Stimulated activated naive B cell treated with anti-CD40 and anti-IgM and Interleukin-4, amounts not matched to agents 10 μg/mL and 1 μg/mL and 100 μg/mL, for 72 hours (primary cell): ENCODE measurements around the gene PRIMPOL.
A peak's percentile ranks its signal among the peaks of the same experiment; 100 is the strongest.
"Not testable (repeated sequence)": the region's sequence is repeated elsewhere in the genome, so short reads cannot be mapped to it uniquely, and the experiment has no call there.

Source experiments
- ATAC-seq, 2 donors: fragments of 150-1000 bp; cut with Tn5 transposase; replicated peaks; 2 replicates each; pipeline ENCODE4 v1.10.0; 2021; ENCODE audit warnings: moderate library complexity in 1 of 2
- DNase-seq: peaks from one replicate; pipeline ENCODE4 v3.0.0; 2021
- H3K27ac Mint-ChIP-seq: one replicate; pipeline ENCODE4 v1.8.0; 2022; ENCODE audit warnings: mild to moderate bottlenecking, mixed read lengths
- H3K27me3 Mint-ChIP-seq, 2 donors: one replicate each; pipeline ENCODE4 v1.8.0; 2022; ENCODE audit warnings: mixed read lengths in 2 of 2
- H3K36me3 Mint-ChIP-seq, 2 donors: one replicate each; pipeline ENCODE4 v1.8.0; 2022; ENCODE audit warnings: mixed read lengths in 2 of 2, mild to moderate bottlenecking in 1 of 2
- H3K4me1 Mint-ChIP-seq, 2 donors: one replicate each; pipeline ENCODE4 v1.8.0; 2022; ENCODE audit warnings: mixed read lengths in 2 of 2, mild to moderate bottlenecking in 1 of 2
- H3K4me3 Mint-ChIP-seq, 2 donors: one replicate each; pipeline ENCODE4 v1.8.0; 2022; ENCODE audit warnings: mild to moderate bottlenecking in 2 of 2, mixed read lengths in 2 of 2, moderate library complexity in 1 of 2
- H3K9me3 Mint-ChIP-seq, 2 donors: one replicate each; pipeline ENCODE4 v1.8.0; 2022; ENCODE audit warnings: mixed read lengths in 2 of 2, mild to moderate bottlenecking in 1 of 2

The PRIMPOL gene, protein sequence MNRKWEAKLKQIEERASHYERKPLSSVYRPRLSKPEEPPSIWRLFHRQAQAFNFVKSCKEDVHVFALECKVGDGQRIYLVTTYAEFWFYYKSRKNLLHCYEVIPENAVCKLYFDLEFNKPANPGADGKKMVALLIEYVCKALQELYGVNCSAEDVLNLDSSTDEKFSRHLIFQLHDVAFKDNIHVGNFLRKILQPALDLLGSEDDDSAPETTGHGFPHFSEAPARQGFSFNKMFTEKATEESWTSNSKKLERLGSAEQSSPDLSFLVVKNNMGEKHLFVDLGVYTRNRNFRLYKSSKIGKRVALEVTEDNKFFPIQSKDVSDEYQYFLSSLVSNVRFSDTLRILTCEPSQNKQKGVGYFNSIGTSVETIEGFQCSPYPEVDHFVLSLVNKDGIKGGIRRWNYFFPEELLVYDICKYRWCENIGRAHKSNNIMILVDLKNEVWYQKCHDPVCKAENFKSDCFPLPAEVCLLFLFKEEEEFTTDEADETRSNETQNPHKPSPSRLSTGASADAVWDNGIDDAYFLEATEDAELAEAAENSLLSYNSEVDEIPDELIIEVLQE

DNA sequence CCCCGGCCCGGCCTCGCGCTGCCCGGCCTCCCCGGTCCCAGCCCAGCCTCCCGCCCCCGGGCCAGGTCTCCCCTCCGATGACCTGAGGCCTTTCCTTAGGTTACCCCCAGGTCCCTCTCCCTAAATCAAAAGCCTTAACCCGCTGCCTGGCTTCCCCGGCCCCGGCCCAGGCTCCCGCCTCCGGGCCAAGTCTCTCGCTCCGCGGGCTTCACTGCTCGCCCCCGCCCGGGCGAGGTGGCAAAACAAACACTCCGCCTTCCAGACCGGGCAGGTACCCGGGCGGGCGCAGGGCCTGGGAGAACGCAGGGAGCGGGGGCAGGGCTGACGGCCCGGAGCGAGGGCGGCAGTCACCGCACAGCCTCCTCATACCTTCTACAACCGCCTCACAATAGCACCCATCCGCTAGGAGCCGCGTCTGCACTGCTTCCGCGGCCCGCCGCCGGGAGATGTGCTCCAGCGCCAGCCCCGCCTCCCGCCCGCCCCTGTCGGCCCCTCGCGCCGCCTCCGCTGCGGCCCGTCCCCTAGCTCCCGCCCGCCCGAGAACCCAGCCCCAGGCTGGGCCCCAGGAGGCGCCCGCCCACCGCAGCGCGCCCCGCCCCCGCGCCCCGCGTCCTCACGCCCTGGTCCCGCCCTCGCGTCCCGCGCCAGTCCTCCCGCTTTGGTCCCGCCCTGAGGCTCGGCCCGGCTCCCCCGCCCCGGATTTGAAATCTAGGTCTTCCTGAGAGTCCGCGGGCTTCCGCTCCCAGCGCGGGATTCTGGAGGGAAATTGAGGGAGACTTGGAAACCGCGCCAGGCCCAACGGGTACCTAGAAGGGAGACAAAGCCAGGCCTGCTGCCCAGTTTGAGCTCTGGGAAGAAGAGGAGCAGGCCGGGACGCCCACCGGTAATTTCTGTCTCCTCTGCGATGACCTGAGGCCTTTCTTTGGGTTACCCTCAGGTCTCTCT lies at the start of gene PRIMPOL, which contains the start of gene CASP3:
Gene PRIMPOL (plus strand): TSS at position 713 of the 945 bp plus-strand sequence. CDS start 7,403 bp downstream, outside the sequence.
Gene CASP3 (minus strand): TSS at position 422 of the 945 bp plus-strand sequence. CDS start 10,994 bp downstream, outside the sequence.
- H3K9me3 Mint-ChIP-seq: no peaks in the 10 kb centered on the region
- H3K36me3 Mint-ChIP-seq: peaks cover 16 to 25% of the 10 kb centered on the region in 2 donors
- ATAC-seq: peak; percentile 88 to 94
- H3K27ac Mint-ChIP-seq: peak within 1 kb of the TSS; percentile 96
- peak; percentile 94 for DNase-seq
- H3K4me1 Mint-ChIP-seq: peaks cover 27 to 38% of the 10 kb centered on the region in 2 donors
- no peaks in the 10 kb centered on the region for H3K27me3 Mint-ChIP-seq
- peak within 1 kb of the TSS; percentile 90 to 92 for H3K4me3 Mint-ChIP-seq

DNA sequence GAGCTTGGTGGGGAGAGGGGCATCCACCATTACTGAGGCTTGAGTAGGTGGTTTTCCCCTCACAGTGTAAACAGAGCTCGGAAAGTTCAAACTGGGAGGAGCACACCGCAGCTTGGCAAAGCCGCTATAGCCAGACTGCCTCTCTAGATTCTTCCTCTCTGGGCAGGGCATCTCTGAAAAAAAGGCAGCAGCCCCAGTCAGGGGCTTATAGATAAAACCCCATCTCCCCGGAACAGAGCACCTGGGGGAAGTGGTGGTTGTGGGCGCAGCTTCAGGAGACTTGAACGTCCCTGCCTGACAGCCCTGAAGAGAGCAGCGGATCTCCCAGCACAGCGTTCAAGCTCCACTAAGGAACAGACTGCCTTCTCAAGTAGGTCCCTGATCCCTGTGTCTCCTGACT lies 48.6 kb upstream of the PRIMPOL start:
- peaks cover 21 to 42% of the 10 kb centered on the region in 2 donors for H3K27me3 Mint-ChIP-seq
- not testable (repeated sequence) for ATAC-seq, H3K36me3 Mint-ChIP-seq, H3K27ac Mint-ChIP-seq, H3K4me3 Mint-ChIP-seq, DNase-seq, H3K4me1 Mint-ChIP-seq
- peaks cover 14 to 24% of the 10 kb centered on the region in 2 donors for H3K9me3 Mint-ChIP-seq

- H3K4me1 Mint-ChIP-seq, ATAC-seq, H3K36me3 Mint-ChIP-seq, DNase-seq, H3K4me3 Mint-ChIP-seq, H3K27ac Mint-ChIP-seq: not testable (repeated sequence)
- peaks cover 14 to 28% of the 10 kb centered on the region in 2 donors for H3K9me3 Mint-ChIP-seq
- H3K27me3 Mint-ChIP-seq: peaks cover 21 to 42% of the 10 kb centered on the region in 2 donors
Measured at GRCh38 chr4:184602857-184603256, 46.7 kb upstream of the PRIMPOL start.

DNA sequence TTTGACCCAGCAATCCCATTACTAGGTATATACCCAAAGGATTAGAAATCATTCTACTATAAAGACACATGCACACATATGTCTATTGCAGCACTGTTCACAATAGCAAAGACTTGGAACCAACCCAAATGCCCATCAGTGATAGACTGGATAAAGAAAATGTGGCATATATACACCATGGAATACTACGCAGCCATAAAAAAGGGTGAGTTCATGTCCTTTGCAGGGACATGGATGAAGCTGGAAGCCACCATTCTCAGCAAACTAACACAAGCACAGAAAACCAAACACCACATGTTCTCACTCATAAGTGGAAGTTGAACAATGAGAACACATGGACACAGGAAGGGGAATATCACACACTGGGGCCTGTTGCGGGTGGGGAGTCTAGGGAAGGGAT lies 42.1 kb upstream of the PRIMPOL start:
- not testable (repeated sequence) for ATAC-seq, H3K4me3 Mint-ChIP-seq, H3K4me1 Mint-ChIP-seq, H3K36me3 Mint-ChIP-seq, DNase-seq, H3K27ac Mint-ChIP-seq
- Mint-ChIP-seq H3K9me3 (peaks cover 14 to 28% of the 10 kb centered on the region in 2 donors), H3K27me3 (peaks cover 7 to 20% of the 10 kb centered on the region in 2 donors)

- Mint-ChIP-seq H3K36me3 (peaks cover 11 to 12% of the 10 kb centered on the region in 2 donors), H3K4me1 (no peaks in the 10 kb centered on the region), H3K27me3 (no peaks in the 10 kb centered on the region), H3K9me3 (peaks cover 5 to 11% of the 10 kb centered on the region in 2 donors), H3K4me3 (no peak overlapping the region), H3K27ac (no peak overlapping the region)
- DNase-seq (no peak), ATAC-seq (no peak)
Measured at GRCh38 chr4:184612074-184612473, 37.5 kb upstream of the PRIMPOL start.

GRCh38 chr4:184613405-184613804 lies 36.1 kb upstream of the PRIMPOL start:
- no peak overlapping the region for H3K27ac Mint-ChIP-seq
- no peak for ATAC-seq
- no peaks in the 10 kb centered on the region for H3K27me3 Mint-ChIP-seq
- H3K4me3 Mint-ChIP-seq: no peak overlapping the region
- H3K4me1 Mint-ChIP-seq: peaks cover 0 to 2% of the 10 kb centered on the region in 2 donors
- DNase-seq: no peak
- peaks cover 10 to 12% of the 10 kb centered on the region in 2 donors for H3K36me3 Mint-ChIP-seq
- H3K9me3 Mint-ChIP-seq: peaks cover 5 to 9% of the 10 kb centered on the region in 2 donors

GRCh38 chr4:184614509-184614908 lies 35.0 kb upstream of the PRIMPOL start:
- ATAC-seq (no peak), DNase-seq (no peak)
- peaks cover 5 to 9% of the 10 kb centered on the region in 2 donors for H3K9me3 Mint-ChIP-seq
- H3K27me3 Mint-ChIP-seq: no peaks in the 10 kb centered on the region
- H3K4me3 Mint-ChIP-seq: no peak overlapping the region
- H3K27ac Mint-ChIP-seq: no peak overlapping the region
- peaks cover 10 to 12% of the 10 kb centered on the region in 2 donors for H3K36me3 Mint-ChIP-seq
- H3K4me1 Mint-ChIP-seq: peaks cover 0 to 2% of the 10 kb centered on the region in 2 donors

- Mint-ChIP-seq H3K9me3 (peaks cover 5 to 10% of the 10 kb centered on the region in 2 donors), H3K36me3 (peaks cover 10 to 17% of the 10 kb centered on the region in 2 donors), H3K4me1 (peaks cover 11 to 13% of the 10 kb centered on the region in 2 donors)
- not testable (repeated sequence) for ATAC-seq, DNase-seq, H3K27ac Mint-ChIP-seq, H3K27me3 Mint-ChIP-seq, H3K4me3 Mint-ChIP-seq
Measured at GRCh38 chr4:184616168-184616567, 33.4 kb upstream of the PRIMPOL start.

DNA sequence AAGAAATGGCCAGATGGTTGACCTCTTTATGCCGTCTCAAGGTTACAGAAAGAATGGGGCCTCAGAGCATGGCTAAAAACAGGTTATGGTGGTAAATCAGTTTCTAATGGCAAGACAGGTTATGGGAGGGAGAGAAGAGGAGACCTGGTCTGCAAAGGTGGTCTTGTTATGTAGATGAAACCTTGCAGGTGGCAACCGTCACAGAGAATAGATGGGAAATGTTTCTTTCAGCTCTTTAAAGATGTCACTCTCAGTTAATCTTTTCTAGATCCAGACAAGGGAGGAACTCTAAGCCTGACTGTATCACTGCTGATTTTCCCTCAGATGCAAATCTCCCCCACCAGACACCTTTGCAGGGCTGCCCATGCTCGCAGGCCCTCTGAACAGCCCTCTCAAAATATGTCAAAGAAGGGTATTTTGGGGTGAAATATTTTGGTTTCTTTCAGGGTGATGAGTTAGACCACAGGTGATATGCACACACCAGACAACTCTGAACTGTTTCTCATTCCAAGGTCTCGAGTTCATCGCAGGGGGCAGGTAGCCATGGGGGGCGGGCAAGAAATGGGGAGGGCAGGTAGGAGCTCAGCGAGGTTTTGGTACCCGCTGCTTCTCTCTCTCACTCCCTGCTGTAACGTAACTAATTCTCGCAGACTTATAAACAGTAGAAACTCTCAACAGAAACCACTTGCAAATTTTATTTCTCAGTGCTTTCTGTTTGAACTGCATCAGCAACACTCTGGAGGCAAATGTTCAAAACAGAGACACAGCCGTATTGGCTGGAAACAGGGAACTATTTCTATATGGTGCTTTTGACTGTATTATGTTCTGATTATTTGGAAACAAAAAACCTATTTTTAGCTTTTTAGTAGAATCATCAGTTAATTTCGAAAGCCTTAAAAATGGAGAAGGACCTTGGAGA lies 32.6 kb upstream of the PRIMPOL start:
- DNase-seq (no peak), ATAC-seq (peak; percentile 18 to 44)
- Mint-ChIP-seq H3K36me3 (peaks cover 10 to 17% of the 10 kb centered on the region in 2 donors), H3K4me3 (no peak overlapping the region), H3K4me1 (peaks cover 11 to 15% of the 10 kb centered on the region in 2 donors), H3K27ac (no peak overlapping the region), H3K27me3 (no peaks in the 10 kb centered on the region), H3K9me3 (peaks cover 5 to 10% of the 10 kb centered on the region in 2 donors)

DNA sequence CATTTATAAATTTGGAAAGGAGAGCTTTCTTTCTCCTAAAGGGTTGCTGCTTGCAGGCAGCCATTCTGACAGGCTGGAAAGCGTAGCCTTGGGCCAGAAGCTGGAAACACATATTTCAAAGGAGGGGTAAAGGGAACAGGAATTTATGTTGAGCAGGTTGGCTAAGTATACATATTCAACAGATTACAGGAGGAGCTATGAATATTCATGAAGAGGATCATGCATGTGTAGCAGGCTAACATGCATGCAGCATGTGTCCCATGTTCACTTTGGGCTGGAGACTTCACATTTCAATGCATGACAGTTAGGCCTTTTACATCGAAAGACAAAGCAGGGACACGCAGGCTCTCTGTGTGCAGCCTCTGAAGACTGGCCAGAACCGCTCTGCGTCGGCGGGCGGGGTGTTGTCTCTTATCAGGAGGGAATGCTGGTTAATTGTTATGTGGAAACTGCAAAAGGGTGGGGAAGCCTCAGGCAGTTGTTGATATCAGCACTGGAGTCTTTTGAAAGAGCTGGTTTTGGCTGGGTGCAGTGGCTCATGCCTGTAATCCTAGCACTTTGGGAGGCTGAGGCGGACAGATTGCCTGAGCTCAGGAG lies 31.8 kb upstream of the PRIMPOL start:
- Mint-ChIP-seq H3K27me3 (no peaks in the 10 kb centered on the region), H3K9me3 (peaks cover 5 to 10% of the 10 kb centered on the region in 2 donors), H3K4me3 (no peak overlapping the region), H3K4me1 (peaks cover 11 to 15% of the 10 kb centered on the region in 2 donors), H3K27ac (no peak overlapping the region), H3K36me3 (peaks cover 14 to 21% of the 10 kb centered on the region in 2 donors)
- no peak for ATAC-seq
- no peak for DNase-seq

- ATAC-seq (peak; percentile 83 to 89), DNase-seq (no peak)
- no peak overlapping the region for H3K27ac Mint-ChIP-seq
- H3K4me3 Mint-ChIP-seq: peak overlapping the region in 1 of 2 donors; percentile 35
- H3K27me3 Mint-ChIP-seq: no peaks in the 10 kb centered on the region
- peaks cover 11 to 15% of the 10 kb centered on the region in 2 donors for H3K4me1 Mint-ChIP-seq
- H3K9me3 Mint-ChIP-seq: peaks cover 0 to 2% of the 10 kb centered on the region in 2 donors
- H3K36me3 Mint-ChIP-seq: peaks cover 22 to 33% of the 10 kb centered on the region in 2 donors
Measured at GRCh38 chr4:184620212-184620867, 29.2 kb upstream of the PRIMPOL start.

- DNase-seq (no peak), ATAC-seq (no peak)
- Mint-ChIP-seq H3K36me3 (peaks cover 26 to 40% of the 10 kb centered on the region in 2 donors), H3K4me1 (peaks cover 11 to 15% of the 10 kb centered on the region in 2 donors), H3K27me3 (no peaks in the 10 kb centered on the region), H3K9me3 (peaks cover 0 to 2% of the 10 kb centered on the region in 2 donors), H3K4me3 (no peak overlapping the region), H3K27ac (no peak overlapping the region)
Measured at GRCh38 chr4:184621518-184621917, 28.0 kb upstream of the PRIMPOL start.
